DOHH2 (cell line): ENCODE data around the gene TLL2.

Source experiments
- H3F3A ChIP-seq: fragments of 200-600 bp; sonication (generic), shearing (Covaris generic); 2 replicates; pipeline ENCODE4 v1.6.0; 2016; ENCODE audit warnings: antibody characterized with exemption, mild to moderate bottlenecking; ENCODE audit not compliant: control insufficient read depth, insufficient read depth
- H3K27ac ChIP-seq: fragments of 200-600 bp; sonication (generic); 2 replicates; pipeline ENCODE4 v1.5.1; 2014; ENCODE audit warnings: low read depth, mild to moderate bottlenecking, low read length, moderate library complexity
- H3K27me3 ChIP-seq: fragments of 200-600 bp; sonication (generic); 2 replicates; pipeline ENCODE4 v1.6.1; 2014; ENCODE audit warnings: mild to moderate bottlenecking, low read length, mixed read lengths; ENCODE audit not compliant: control insufficient read depth
- H3K36me3 ChIP-seq: fragments of 200-600 bp; sonication (generic); 2 replicates; pipeline ENCODE4 v1.6.1; 2014; ENCODE audit warnings: mild to moderate bottlenecking, low read length, moderate library complexity, mixed read lengths; ENCODE audit not compliant: control insufficient read depth
- H3K4me1 ChIP-seq: fragments of 200-600 bp; sonication (generic); 2 replicates; pipeline ENCODE4 v1.6.1; 2014; ENCODE audit warnings: mild to moderate bottlenecking, low read length, mixed read lengths; ENCODE audit not compliant: control insufficient read depth
- H3K4me2 ChIP-seq: fragments of 200-600 bp; sonication (generic); 2 replicates; pipeline ENCODE4 v1.6.0; 2014; ENCODE audit warnings: mild to moderate bottlenecking, low read length, moderate library complexity
- H3K4me3 ChIP-seq: fragments of 200-600 bp; sonication (generic); 2 replicates; pipeline ENCODE4 v1.5.1; 2014; ENCODE audit warnings: mild to moderate bottlenecking, low read length, mixed read lengths
- H3K79me2 ChIP-seq: fragments of 200-600 bp; sonication (generic); 2 replicates; pipeline ENCODE4 v1.6.1; 2014; ENCODE audit warnings: mild to moderate bottlenecking, low read length, mixed read lengths; ENCODE audit not compliant: control insufficient read depth
- H3K9me2 ChIP-seq: fragments of 200-600 bp; sonication (generic); replicated peaks from 2 replicates; pipeline ENCODE4 v1.6.1; 2014; ENCODE audit warnings: mild to moderate bottlenecking, low read length, mixed read lengths; ENCODE audit not compliant: control insufficient read depth
- H3K9me3 ChIP-seq: fragments of 200-600 bp; sonication (generic); 2 replicates; pipeline ENCODE4 v1.6.1; 2014; ENCODE audit warnings: antibody characterized with exemption, low read length, mixed read lengths; ENCODE audit not compliant: control insufficient read depth, insufficient read depth
- H4K20me1 ChIP-seq: fragments of 200-600 bp; sonication (generic); 2 replicates; pipeline ENCODE4 v1.6.0; 2014; ENCODE audit warnings: low read depth, mild to moderate bottlenecking, antibody characterized with exemption, low read length, moderate library complexity; ENCODE audit not compliant: control insufficient read depth, insufficient read depth
- EZH2phosphoT487 ChIP-seq: fragments of 200-600 bp; sonication (generic); IDR thresholded peaks from 2 replicates; pipeline ENCODE4 v1.6.1; 2017; ENCODE audit warnings: borderline replicate concordance, mild to moderate bottlenecking, antibody characterized with exemption, low read length, moderate library complexity, mixed read lengths
- TF ChIP-seq, protein P1 (sequence below): fragments of 200-600 bp; sonication (generic); IDR thresholded peaks from one replicate; pipeline ENCODE4 v1.5.1; 2014; ENCODE audit warnings: antibody characterized with exemption, mild to moderate bottlenecking, low read depth, low read length; ENCODE audit not compliant: poor library complexity, severe bottlenecking

The TLL2 gene

DNA sequence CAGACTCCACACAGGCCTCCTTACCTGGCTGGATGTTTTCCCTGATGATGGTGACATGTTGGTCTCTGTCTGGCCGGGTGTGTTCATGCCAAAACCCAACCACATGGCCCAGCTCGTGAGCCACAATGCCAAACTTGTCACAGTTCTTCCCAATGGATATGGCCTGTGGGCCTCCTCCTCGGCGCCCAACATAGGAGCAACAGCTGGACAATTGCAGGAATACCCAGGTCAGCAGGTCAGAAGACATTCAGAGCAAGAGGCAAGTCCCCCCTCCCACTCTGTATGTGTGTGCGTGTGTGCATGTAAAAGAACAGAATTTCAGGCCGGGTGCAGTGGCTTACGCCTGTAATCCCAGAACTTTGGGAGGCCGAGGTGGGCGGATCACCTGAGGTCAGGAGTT, 91.2 kb downstream of the TLL2 start:
- Histone ChIP-seq H3K27ac (no peak overlapping the region), H4K20me1 (no peaks in the 10 kb centered on the region), H3K27me3 (peaks cover 41% of the 10 kb centered on the region), H3K9me2 (no peaks in the 10 kb centered on the region), H3K4me3 (no peak overlapping the region), H3K4me1 (no peaks in the 10 kb centered on the region), H3F3A (no peaks in the 10 kb centered on the region), H3K36me3 (no peaks in the 10 kb centered on the region), H3K79me2 (no peaks in the 10 kb centered on the region), H3K4me2 (no peak overlapping the region), H3K9me3 (no peaks in the 10 kb centered on the region)
- TF ChIP-seq, protein P1, sequence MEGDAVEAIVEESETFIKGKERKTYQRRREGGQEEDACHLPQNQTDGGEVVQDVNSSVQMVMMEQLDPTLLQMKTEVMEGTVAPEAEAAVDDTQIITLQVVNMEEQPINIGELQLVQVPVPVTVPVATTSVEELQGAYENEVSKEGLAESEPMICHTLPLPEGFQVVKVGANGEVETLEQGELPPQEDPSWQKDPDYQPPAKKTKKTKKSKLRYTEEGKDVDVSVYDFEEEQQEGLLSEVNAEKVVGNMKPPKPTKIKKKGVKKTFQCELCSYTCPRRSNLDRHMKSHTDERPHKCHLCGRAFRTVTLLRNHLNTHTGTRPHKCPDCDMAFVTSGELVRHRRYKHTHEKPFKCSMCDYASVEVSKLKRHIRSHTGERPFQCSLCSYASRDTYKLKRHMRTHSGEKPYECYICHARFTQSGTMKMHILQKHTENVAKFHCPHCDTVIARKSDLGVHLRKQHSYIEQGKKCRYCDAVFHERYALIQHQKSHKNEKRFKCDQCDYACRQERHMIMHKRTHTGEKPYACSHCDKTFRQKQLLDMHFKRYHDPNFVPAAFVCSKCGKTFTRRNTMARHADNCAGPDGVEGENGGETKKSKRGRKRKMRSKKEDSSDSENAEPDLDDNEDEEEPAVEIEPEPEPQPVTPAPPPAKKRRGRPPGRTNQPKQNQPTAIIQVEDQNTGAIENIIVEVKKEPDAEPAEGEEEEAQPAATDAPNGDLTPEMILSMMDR, result no peak
- TF ChIP-seq EZH2phosphoT487, result no peak

DNA sequence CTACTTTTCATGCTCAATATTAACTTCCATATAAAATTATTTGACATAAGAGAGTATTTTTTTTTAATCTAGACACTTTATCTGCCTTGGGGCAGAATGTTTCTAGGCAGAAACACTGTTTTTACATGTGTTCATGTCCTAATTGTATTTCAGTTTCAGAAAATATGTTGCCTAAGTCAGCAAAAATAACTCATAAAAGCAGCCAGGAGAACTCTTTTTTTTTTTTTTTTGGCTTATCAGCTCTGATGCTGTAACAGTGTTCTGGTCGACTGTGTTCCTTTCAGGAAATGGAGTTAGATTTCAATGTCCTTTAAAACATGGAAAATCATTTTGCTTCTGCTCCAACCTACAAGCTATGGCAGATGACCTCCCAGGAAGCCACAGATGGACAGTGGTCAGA, 91.7 kb downstream of the TLL2 start:
- TF ChIP-seq, protein P1, result no peak
- TF ChIP-seq EZH2phosphoT487, result no peak
- Histone ChIP-seq H3K79me2 (no peaks in the 10 kb centered on the region), H3K27ac (no peak overlapping the region), H3K4me3 (no peak overlapping the region), H3K4me1 (no peaks in the 10 kb centered on the region), H3K4me2 (no peak overlapping the region), H4K20me1 (no peaks in the 10 kb centered on the region), H3K27me3 (peaks cover 38% of the 10 kb centered on the region), H3K9me2 (no peaks in the 10 kb centered on the region), H3K36me3 (no peaks in the 10 kb centered on the region), H3K9me3 (no peaks in the 10 kb centered on the region), H3F3A (no peaks in the 10 kb centered on the region)

DNA sequence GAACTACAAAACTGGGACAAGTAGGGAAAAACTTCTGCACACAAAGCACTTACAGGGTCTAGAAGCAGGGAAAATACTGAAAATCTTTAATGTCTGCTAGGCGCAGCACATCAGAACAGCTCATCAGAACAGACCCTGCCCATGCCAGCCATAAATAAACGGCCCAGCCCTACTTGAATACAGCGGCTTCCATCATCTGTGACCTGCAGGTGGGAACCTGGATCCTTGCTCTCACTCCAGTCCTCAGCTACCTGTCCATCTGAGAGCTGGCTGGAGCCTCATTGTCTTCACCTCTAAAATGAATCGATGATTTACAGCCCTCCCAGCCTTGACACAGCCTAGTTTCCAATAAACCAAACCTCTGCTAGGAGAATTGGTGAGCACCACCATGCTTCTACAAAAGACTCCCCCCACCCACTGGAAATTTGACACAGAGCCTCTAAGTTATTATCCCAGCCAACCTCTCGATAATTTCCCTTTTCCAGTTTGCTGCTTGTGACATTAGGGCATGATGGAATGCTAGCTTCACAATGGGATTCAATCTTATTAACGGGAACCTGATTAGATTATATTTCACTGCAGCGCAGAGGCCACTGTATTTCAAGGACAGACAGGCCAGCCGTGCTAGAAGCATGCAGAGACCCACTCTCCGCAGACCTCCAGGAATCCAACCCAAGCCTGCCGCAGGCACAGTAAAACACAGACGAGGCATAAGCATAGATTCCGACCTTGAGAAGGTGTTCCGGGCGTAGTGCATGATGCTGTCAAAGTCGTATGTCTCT, 93.3 kb downstream of the TLL2 start:
- Histone ChIP-seq H3K27me3 (peaks cover 37% of the 10 kb centered on the region), H3K9me2 (no peaks in the 10 kb centered on the region)
- TF ChIP-seq EZH2phosphoT487, result no peak
- TF ChIP-seq, protein P1, result no peak

More for the DNA sequence above, 93.3 kb downstream of the TLL2 start:
- Histone ChIP-seq H4K20me1 (no peaks in the 10 kb centered on the region), H3K27ac (no peak overlapping the region), H3K4me3 (no peak overlapping the region), H3K36me3 (no peaks in the 10 kb centered on the region), H3K4me1 (no peaks in the 10 kb centered on the region), H3K4me2 (no peak overlapping the region), H3K79me2 (no peaks in the 10 kb centered on the region), H3K9me3 (no peaks in the 10 kb centered on the region), H3F3A (no peaks in the 10 kb centered on the region)
